GM12801 (cell line): ENCODE data around the gene MDGA2.

Experiments used
- TF ChIP-seq, protein P1 (sequence below): IDR thresholded peaks from one replicate; pipeline ENCODE4 v1.5.1; 2011; ENCODE audit warnings: control low read depth; ENCODE audit not compliant: insufficient read length; ENCODE audit errors: extremely low read depth

The MDGA2 gene

GRCh38 chr14:47442211-47442610 is 233.2 kb downstream of the MDGA2 start:
- TF ChIP-seq, protein P1, sequence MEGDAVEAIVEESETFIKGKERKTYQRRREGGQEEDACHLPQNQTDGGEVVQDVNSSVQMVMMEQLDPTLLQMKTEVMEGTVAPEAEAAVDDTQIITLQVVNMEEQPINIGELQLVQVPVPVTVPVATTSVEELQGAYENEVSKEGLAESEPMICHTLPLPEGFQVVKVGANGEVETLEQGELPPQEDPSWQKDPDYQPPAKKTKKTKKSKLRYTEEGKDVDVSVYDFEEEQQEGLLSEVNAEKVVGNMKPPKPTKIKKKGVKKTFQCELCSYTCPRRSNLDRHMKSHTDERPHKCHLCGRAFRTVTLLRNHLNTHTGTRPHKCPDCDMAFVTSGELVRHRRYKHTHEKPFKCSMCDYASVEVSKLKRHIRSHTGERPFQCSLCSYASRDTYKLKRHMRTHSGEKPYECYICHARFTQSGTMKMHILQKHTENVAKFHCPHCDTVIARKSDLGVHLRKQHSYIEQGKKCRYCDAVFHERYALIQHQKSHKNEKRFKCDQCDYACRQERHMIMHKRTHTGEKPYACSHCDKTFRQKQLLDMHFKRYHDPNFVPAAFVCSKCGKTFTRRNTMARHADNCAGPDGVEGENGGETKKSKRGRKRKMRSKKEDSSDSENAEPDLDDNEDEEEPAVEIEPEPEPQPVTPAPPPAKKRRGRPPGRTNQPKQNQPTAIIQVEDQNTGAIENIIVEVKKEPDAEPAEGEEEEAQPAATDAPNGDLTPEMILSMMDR = no peak

GRCh38 chr14:47439953-47440352 is 235.5 kb downstream of the MDGA2 start:
- TF ChIP-seq, protein P1 = no peak

DNA sequence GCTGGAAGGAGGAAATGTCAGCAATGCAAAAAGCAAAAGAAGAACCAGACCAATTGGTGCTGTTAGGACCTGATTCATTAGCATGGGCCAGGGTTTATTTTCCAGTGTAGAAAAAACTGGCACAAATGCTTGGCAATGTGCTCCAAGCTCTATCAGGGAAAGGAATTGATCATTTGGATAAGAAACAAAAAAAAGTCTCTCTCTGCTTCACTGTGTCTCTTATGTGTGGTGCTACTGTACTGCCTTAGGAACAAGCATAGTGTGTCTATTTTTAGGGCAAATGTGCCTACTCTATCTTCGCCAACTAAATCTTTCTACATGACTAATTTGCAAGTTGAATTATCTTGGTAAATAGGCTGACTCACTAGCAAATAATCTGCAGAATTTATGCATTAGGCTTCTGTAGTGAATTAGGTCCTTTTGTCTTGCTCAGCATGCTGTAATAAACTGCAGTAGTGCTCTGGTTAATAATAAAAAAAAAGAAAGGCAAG is 236.7 kb downstream of the MDGA2 start:
- TF ChIP-seq, protein P1 = no peak

DNA sequence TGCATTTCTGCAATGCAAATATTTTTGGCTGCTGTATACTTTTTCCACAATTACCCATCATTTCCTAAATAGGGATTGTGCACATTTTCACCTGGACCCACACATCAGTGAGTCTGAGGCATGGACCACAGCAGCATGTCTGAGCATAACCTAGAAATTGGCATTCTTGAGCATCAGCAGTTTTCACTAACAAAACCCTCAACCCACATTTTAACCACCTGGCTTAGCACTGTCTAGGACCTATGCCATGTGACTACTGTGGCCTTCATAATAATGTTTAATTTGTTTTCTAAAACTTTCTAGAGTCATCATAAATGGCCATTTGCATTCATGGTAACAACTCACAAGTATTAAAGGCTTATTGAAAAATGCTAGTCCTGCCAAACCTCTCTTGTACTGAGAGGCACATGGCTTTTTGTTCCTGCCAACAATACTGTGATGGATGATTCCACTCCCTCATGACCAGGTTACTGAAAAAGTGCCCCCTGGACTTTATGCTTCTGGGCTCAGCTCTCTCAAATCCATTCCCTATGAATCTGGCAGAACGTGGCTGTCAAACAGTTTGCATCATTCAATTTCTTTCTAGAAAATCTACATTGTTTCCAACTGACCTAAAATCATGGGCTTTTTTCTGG is 240.0 kb downstream of the MDGA2 start:
- TF ChIP-seq, protein P1 = no peak

- TF ChIP-seq, protein P1 = no peak
These were observed 247.8 kb downstream of the MDGA2 start for GRCh38 chr14:47427629-47428028.

DNA sequence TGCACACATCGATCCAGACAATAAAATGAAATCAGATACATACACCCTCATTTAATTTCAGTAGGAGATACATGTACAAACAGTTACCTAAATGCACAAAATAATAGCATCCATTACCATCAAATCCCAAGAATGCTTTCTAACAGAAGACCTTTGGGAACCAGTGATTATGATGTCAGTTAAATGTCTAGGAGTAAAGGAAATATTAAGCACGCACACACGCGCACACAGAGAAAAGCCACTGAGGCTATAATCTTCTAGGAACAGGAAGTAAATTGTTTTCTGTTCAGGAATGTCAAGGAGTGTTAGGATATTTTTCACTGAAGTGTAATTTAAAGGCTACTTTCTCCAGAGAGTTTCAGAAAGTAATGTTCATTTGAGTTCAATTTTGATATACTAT is 250.1 kb downstream of the MDGA2 start:
- TF ChIP-seq, protein P1 = no peak

- TF ChIP-seq, protein P1 = no peak
These were observed 253.2 kb downstream of the MDGA2 start for GRCh38 chr14:47422191-47422590.

GRCh38 chr14:47411523-47411922 is 263.9 kb downstream of the MDGA2 start:
- TF ChIP-seq, protein P1 = no peak
